Medulla oblongata (tissue), 1 donor: Measurements from ENCODE around the gene NKX6-2.

Source experiments
- DNase-seq: peaks from one replicate; pipeline ENCODE4 v3.0.0-alpha.2; 2015; ENCODE audit errors: extremely low spot score

Gene NKX6-2

DNA sequence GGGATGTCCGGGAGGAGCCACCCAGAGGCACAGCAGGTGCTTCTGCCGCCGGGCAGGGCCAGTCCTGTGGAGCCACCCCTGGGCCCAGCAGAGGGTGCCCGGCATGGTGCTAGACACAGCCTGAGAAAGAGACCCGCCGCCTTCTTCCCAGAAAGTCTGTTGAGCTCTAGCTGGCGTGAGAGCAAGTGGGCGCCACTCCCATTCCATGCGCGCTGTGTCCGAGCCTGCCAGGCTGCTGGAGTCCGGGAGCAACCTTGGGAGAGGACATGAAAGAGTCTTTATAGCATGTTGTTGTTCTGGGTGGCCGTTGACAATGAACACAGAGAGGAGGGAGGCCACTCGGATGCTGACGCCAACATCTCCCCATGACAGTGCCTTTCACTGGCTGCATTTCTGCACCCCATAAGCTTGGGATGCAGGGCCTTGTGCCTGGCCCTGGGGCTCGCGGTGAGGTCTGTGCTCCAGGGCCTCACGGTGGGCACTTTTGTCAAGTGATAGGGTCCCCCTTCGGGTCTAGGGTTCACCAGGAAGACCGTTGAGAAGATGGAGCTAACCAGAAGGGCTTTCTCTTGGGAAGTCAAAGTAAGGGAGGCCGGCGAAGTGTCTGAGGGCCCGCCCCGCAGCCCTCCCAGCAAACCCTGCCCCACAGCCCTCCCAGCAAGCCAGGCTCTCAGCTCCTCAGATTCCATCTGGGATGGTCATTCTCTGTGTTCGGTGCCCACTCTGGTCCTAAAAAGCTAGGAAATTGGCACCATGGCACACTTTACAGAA, 47.3 kb downstream of the NKX6-2 start:
- DNase-seq, result peak; percentile 94

DNA sequence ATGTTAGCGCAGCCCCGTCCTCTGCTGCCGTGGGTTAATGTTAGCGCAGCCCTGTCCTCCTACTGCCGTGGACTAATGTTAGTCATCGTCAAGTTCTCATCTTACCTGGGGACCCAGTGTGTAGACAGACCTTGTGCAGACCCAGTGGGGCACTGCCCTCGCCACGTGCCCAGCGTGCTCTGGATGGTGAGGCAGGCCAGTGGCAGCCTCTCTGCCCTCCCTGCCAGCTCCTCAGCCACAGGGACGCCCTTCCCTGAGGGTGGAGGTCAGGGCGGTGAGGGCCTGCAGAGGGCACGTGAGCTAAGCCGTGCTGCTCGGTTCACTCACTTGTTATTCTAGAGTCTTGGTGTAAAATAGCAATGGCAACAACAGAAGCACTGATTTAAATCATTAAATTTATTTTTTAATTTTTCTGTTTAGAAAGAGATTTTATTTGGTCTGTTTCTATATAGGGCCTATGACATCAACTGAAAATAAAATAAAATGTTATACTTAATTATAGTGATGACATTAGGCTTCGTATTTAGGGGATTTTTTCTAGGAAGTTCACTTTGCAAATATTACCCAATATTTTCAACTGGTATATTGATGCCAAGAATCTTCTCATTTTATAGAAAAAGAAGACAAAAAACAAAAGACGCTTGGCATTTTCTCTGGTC, 48.4 kb downstream of the NKX6-2 start:
- peak; percentile 27 for DNase-seq

DNA sequence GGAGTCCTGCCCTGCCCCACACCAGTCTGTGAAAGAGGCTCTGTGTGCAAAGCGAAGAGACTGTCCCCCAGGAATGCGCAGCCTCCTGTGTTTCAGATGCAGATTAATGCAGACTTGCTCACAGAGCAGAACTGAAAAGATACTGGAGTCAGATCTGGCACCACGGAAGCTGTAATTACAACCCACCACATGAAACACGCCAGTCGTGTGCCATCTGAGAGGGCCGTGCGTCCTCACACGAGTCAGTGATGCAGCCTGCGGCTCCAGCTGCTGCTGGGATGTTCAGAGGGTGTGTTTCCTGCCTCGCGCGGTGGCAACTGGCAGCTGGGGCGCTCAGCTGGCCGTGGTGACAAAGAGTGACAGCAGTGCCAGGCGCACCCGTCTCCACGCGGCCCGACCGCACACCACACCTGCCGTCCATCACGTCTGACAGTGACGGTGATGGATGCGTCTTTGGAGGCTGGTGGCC, 50.0 kb downstream of the NKX6-2 start:
- peak; percentile 86 for DNase-seq

GRCh38 chr10:132735341-132735775, 50.6 kb downstream of the NKX6-2 start:
- peak; percentile 58 for DNase-seq

DNA sequence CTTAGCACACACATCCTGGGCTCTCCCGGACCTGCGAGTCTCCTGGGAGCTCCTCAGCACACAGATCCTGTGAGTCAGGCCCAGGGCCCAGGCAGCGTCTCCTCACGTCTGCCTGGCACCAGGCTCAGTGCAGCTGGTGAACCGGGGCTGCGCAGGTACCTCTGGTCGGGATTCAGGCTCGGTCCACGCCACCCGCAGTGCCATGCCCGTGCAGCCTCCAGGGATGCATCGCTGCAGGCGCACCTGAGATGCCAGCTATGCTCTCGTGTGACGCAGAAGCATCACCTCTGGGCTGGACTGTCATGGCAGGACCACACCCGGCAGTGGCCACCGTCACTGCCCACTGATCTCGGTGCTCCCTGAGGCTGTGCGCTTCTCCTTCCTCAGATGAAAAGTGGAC, 52.0 kb downstream of the NKX6-2 start:
- no peak for DNase-seq
